ENCODE results near the gene GPR107. TPM values are rescaled to one million over a fixed set of nuclear protein-coding genes. Genes with fewer than 3 reads are reported as not detected.

Gene GPR107
- polyA plus RNA-seq, 4 donors, result 48.7 to 57.7 (median 54.1) TPM

- DNase-seq (ENCODE audit: low read depth in 4 of 4, low spot score in 2 of 4), result no peak
Observed at GRCh38 chr9:130053109-130053503, 600 bp upstream of the GPR107 start.

GRCh38 chr9:130054325-130054786 is 650 bp downstream of the GPR107 start:
- no peak for DNase-seq (ENCODE audit: low read depth in 4 of 4, low spot score in 2 of 4)

GRCh38 chr9:130054820-130055219 is 1.1 kb downstream of the GPR107 start:
- no peak for DNase-seq (ENCODE audit: low read depth in 4 of 4, low spot score in 2 of 4)

GRCh38 chr9:130058154-130058553 is 4.4 kb downstream of the GPR107 start:
- DNase-seq (ENCODE audit: low read depth in 4 of 4, low spot score in 2 of 4), result no peak

GRCh38 chr9:130058887-130059286 is 5.2 kb downstream of the GPR107 start:
- no peak for DNase-seq (ENCODE audit: low read depth in 4 of 4, low spot score in 2 of 4)

GRCh38 chr9:130060296-130060695 is 6.6 kb downstream of the GPR107 start:
- DNase-seq (ENCODE audit: low read depth in 4 of 4, low spot score in 2 of 4), result no peak

- no peak for DNase-seq (ENCODE audit: low read depth in 4 of 4, low spot score in 2 of 4)
Observed at GRCh38 chr9:130062750-130063149, 9.0 kb downstream of the GPR107 start.

GRCh38 chr9:130064621-130065020 is 10.9 kb downstream of the GPR107 start:
- DNase-seq (ENCODE audit: low read depth in 4 of 4, low spot score in 2 of 4), result no peak

- no peak for DNase-seq (ENCODE audit: low read depth in 4 of 4, low spot score in 2 of 4)
Observed at GRCh38 chr9:130069048-130069447, 15.3 kb downstream of the GPR107 start.

- no peak for DNase-seq (ENCODE audit: low read depth in 4 of 4, low spot score in 2 of 4)
Observed at GRCh38 chr9:130072515-130073235, 19.0 kb downstream of the GPR107 start.

GRCh38 chr9:130073373-130073772 is 19.7 kb downstream of the GPR107 start:
- DNase-seq (ENCODE audit: low read depth in 4 of 4, low spot score in 2 of 4), result peak in 2 of 4 donors; percentile 11 to 27

- no peak for DNase-seq (ENCODE audit: low read depth in 4 of 4, low spot score in 2 of 4)
Observed at GRCh38 chr9:130078547-130078946, 24.8 kb downstream of the GPR107 start.

- DNase-seq (ENCODE audit: low read depth in 4 of 4, low spot score in 2 of 4), result no peak
Observed at GRCh38 chr9:130084337-130084736, 30.6 kb downstream of the GPR107 start.

GRCh38 chr9:130088051-130088450 is 34.3 kb downstream of the GPR107 start:
- no peak for DNase-seq (ENCODE audit: low read depth in 4 of 4, low spot score in 2 of 4)

GRCh38 chr9:130089141-130089540 is 35.4 kb downstream of the GPR107 start:
- DNase-seq (ENCODE audit: low read depth in 4 of 4, low spot score in 2 of 4), result no peak

- DNase-seq (ENCODE audit: low read depth in 4 of 4, low spot score in 2 of 4), result no peak
Observed at GRCh38 chr9:130090915-130091314, 37.2 kb downstream of the GPR107 start.

- no peak for DNase-seq (ENCODE audit: low read depth in 4 of 4, low spot score in 2 of 4)
Observed at GRCh38 chr9:130092910-130093309, 39.2 kb downstream of the GPR107 start.

GRCh38 chr9:130095872-130096271 is 42.2 kb downstream of the GPR107 start:
- DNase-seq (ENCODE audit: low read depth in 4 of 4, low spot score in 2 of 4), result no peak

- DNase-seq (ENCODE audit: low read depth in 4 of 4, low spot score in 2 of 4), result no peak
Observed at GRCh38 chr9:130100681-130101080, 47.0 kb downstream of the GPR107 start.

GRCh38 chr9:130101915-130102314 is 48.2 kb downstream of the GPR107 start:
- no peak for DNase-seq (ENCODE audit: low read depth in 4 of 4, low spot score in 2 of 4)

- no peak for DNase-seq (ENCODE audit: low read depth in 4 of 4, low spot score in 2 of 4)
Observed at GRCh38 chr9:130104491-130105193, 50.9 kb downstream of the GPR107 start.

GRCh38 chr9:130106860-130107233 is 53.1 kb downstream of the GPR107 start:
- DNase-seq (ENCODE audit: low read depth in 4 of 4, low spot score in 2 of 4), result no peak
